Measurements from ENCODE around the gene OR6C70.
"Not testable (repeated sequence)": the region's sequence is repeated elsewhere in the genome, so short reads cannot be mapped to it uniquely, and the experiment has no call there.

Gene OR6C70

GRCh38 chr12:55470088-55470829, at the start of gene OR6C70:
OR6C70 (minus strand) TSS chr12:55470138; CDS start chr12:55470138, 0 bp downstream.
- DNase-seq (ENCODE audit: low spot score), result no peak
- FAIRE-seq, result no peak

- FAIRE-seq, result no peak
- no peak for DNase-seq (ENCODE audit: low spot score)
These were observed 46.5 kb upstream of the OR6C70 start for GRCh38 chr12:55516391-55516790.

- FAIRE-seq (no peak), DNase-seq (ENCODE audit: low spot score) (no peak)
These were observed 45.8 kb upstream of the OR6C70 start for GRCh38 chr12:55515696-55516095.

GRCh38 chr12:55501601-55502000, 31.7 kb upstream of the OR6C70 start:
- no peak for FAIRE-seq

GRCh38 chr12:55499810-55500252, 29.9 kb upstream of the OR6C70 start:
- FAIRE-seq (no peak), DNase-seq (ENCODE audit: low spot score) (no peak)

More at GRCh38 chr12:55501601-55502000, 31.7 kb upstream of the OR6C70 start:
- DNase-seq (ENCODE audit: low spot score), result peak; percentile 1

- FAIRE-seq (no peak), DNase-seq (ENCODE audit: low spot score) (no peak)
These were observed 29.3 kb upstream of the OR6C70 start for GRCh38 chr12:55499231-55499630.

- no peak for FAIRE-seq
- DNase-seq (ENCODE audit: low spot score), result no peak
These were observed 25.6 kb upstream of the OR6C70 start for GRCh38 chr12:55495490-55495889.

GRCh38 chr12:55492078-55492477, 22.1 kb upstream of the OR6C70 start, which contains the start of gene OR6C68:
OR6C68 (plus strand) TSS chr12:55492378; CDS start chr12:55492378, 0 bp downstream.
- no peak for FAIRE-seq
- DNase-seq (ENCODE audit: low spot score), result no peak

GRCh38 chr12:55484284-55484683, 14.3 kb upstream of the OR6C70 start:
- not testable (repeated sequence) for DNase-seq (ENCODE audit: low spot score); FAIRE-seq

- not testable (repeated sequence) for FAIRE-seq
These were observed 9.2 kb upstream of the OR6C70 start for GRCh38 chr12:55479136-55479535.

GRCh38 chr12:55472264-55472663, 2.3 kb upstream of the OR6C70 start:
- DNase-seq (ENCODE audit: low spot score) (no peak), FAIRE-seq (no peak)

More at GRCh38 chr12:55479136-55479535, 9.2 kb upstream of the OR6C70 start:
- not testable (repeated sequence) for DNase-seq (ENCODE audit: low spot score)

- no peak for FAIRE-seq
These were observed 647 bp downstream of the OR6C70 start for GRCh38 chr12:55469291-55469690.

GRCh38 chr12:55467836-55468235, 2.1 kb downstream of the OR6C70 start:
- DNase-seq (ENCODE audit: low spot score) (no peak), FAIRE-seq (no peak)

More at GRCh38 chr12:55469291-55469690, 647 bp downstream of the OR6C70 start:
- no peak for DNase-seq (ENCODE audit: low spot score)

- FAIRE-seq; DNase-seq (ENCODE audit: low spot score): not testable (repeated sequence)
These were observed 5.0 kb downstream of the OR6C70 start for GRCh38 chr12:55464926-55465325.

- FAIRE-seq, result no peak
- DNase-seq (ENCODE audit: low spot score), result no peak
These were observed 21.1 kb downstream of the OR6C70 start for GRCh38 chr12:55448825-55449224.

GRCh38 chr12:55446326-55446725, 23.6 kb downstream of the OR6C70 start:
- FAIRE-seq, result no peak
- DNase-seq (ENCODE audit: low spot score), result no peak

- DNase-seq (ENCODE audit: low spot score), result no peak
These were observed 24.6 kb downstream of the OR6C70 start for GRCh38 chr12:55445357-55445756.

GRCh38 chr12:55443776-55444175, 26.2 kb downstream of the OR6C70 start, which contains the start of gene OR6C2:
OR6C2 (plus strand) TSS chr12:55444076; CDS start chr12:55452214, 8,138 bp downstream.
- no peak for DNase-seq (ENCODE audit: low spot score)
- FAIRE-seq, result no peak

More at GRCh38 chr12:55445357-55445756, 24.6 kb downstream of the OR6C70 start:
- FAIRE-seq, result no peak

GRCh38 chr12:55441233-55441632, 28.7 kb downstream of the OR6C70 start:
- DNase-seq (ENCODE audit: low spot score); FAIRE-seq: not testable (repeated sequence)

GRCh38 chr12:55428331-55429243, 41.4 kb downstream of the OR6C70 start:
- FAIRE-seq, result no peak
- no peak for DNase-seq (ENCODE audit: low spot score)

- no peak for FAIRE-seq
These were observed 44.0 kb downstream of the OR6C70 start, which contains the start of gene OR6C76 for GRCh38 chr12:55425954-55426353. OR6C76 (plus strand) TSS chr12:55426254; CDS start chr12:55426254, 0 bp downstream.

More at GRCh38 chr12:55425954-55426353, 44.0 kb downstream of the OR6C70 start, which contains the start of gene OR6C76:
- DNase-seq (ENCODE audit: low spot score), result no peak
